NCI-H345 treated with DMSO at 0.1 percent for 48 hours (cell line): ENCODE data around the gene KPTN.
"Not testable (repeated sequence)": the region's sequence is repeated elsewhere in the genome, so short reads cannot be mapped to it uniquely, and the experiment has no call there.

ENCODE experiments used
- DNase-seq: peaks from one replicate; lab custom pipeline; 2025; ENCODE audit not compliant: unreplicated experiment; lab: John Stamatoyannopoulos, UW

The KPTN gene

GRCh38 chr19:47492137-47492533 is 8.1 kb upstream of the KPTN start:
- no peak for DNase-seq

- DNase-seq: no peak
These were observed 7.5 kb upstream of the KPTN start for GRCh38 chr19:47491358-47492136.

- no peak for DNase-seq
These were observed 6.8 kb upstream of the KPTN start for GRCh38 chr19:47490847-47491246.

GRCh38 chr19:47490031-47490430 is 6.0 kb upstream of the KPTN start:
- DNase-seq: no peak

GRCh38 chr19:47489072-47489914 is 5.3 kb upstream of the KPTN start:
- DNase-seq: no peak

- DNase-seq: no peak
These were observed 3.8 kb upstream of the KPTN start for GRCh38 chr19:47487551-47488515.

GRCh38 chr19:47486900-47487299 is 2.9 kb upstream of the KPTN start:
- DNase-seq: no peak

GRCh38 chr19:47486220-47486619 is 2.2 kb upstream of the KPTN start:
- DNase-seq: not testable (repeated sequence)

GRCh38 chr19:47485210-47485609 is 1.2 kb upstream of the KPTN start:
- DNase-seq: no peak

- DNase-seq: no peak
These were observed 819 bp downstream of the KPTN start for GRCh38 chr19:47483200-47483599.

- DNase-seq: no peak
These were observed 2.5 kb downstream of the KPTN start for GRCh38 chr19:47481460-47482052.

- DNase-seq: no peak
These were observed 3.4 kb downstream of the KPTN start for GRCh38 chr19:47480658-47481057.

GRCh38 chr19:47479701-47480503 is 4.1 kb downstream of the KPTN start:
- no peak for DNase-seq

GRCh38 chr19:47476438-47476972 is 7.5 kb downstream of the KPTN start:
- no peak for DNase-seq

- no peak for DNase-seq
These were observed 8.6 kb downstream of the KPTN start for GRCh38 chr19:47475465-47475864.

GRCh38 chr19:47473336-47473735 is 10.7 kb downstream of the KPTN start:
- DNase-seq: no peak

- no peak for DNase-seq
These were observed 12.1 kb downstream of the KPTN start, which contains the start of gene SLC8A2 for GRCh38 chr19:47471733-47472457. SLC8A2 (minus strand) TSS chr19:47471893; CDS start chr19:47466403, 5,490 bp downstream.

- DNase-seq: no peak
These were observed 12.7 kb downstream of the KPTN start for GRCh38 chr19:47471381-47471732.
